Ishikawa (cell line): Measurements from ENCODE around the gene KCNIP4.
A peak's percentile ranks its signal among the peaks of the same experiment; 100 is the strongest.

Experiments used
- CEBPB ChIP-seq: IDR thresholded peaks from 2 replicates; pipeline ENCODE4 v1.6.1; 2012
- CREB1 ChIP-seq: IDR thresholded peaks from 2 replicates; pipeline ENCODE4 v1.6.1; 2012; ENCODE audit warnings: low read depth
- EGR1 ChIP-seq: IDR thresholded peaks from 2 replicates; pipeline ENCODE4 v1.6.1; 2012
- EP300 ChIP-seq: IDR thresholded peaks from 2 replicates; pipeline ENCODE4 v1.6.1; 2012; ENCODE audit warnings: borderline replicate concordance
- FOXM1 ChIP-seq: IDR thresholded peaks from 2 replicates; pipeline ENCODE4 v1.6.1; 2012; ENCODE audit warnings: low read depth, borderline replicate concordance
- MAX ChIP-seq: IDR thresholded peaks from 2 replicates; pipeline ENCODE4 v1.6.1; 2012
- NFIC ChIP-seq: IDR thresholded peaks from 2 replicates; pipeline ENCODE4 v1.6.1; 2012
- RAD21 ChIP-seq: IDR thresholded peaks from 2 replicates; pipeline ENCODE4 v1.6.1; 2012; ENCODE audit warnings: low read depth
- REST ChIP-seq: IDR thresholded peaks from 2 replicates; pipeline ENCODE4 v1.6.1; 2012; ENCODE audit warnings: low read depth, mild to moderate bottlenecking
- TAF1 ChIP-seq: IDR thresholded peaks from 2 replicates; pipeline ENCODE4 v1.6.1; 2012; ENCODE audit warnings: low read depth, mild to moderate bottlenecking
- TCF12 ChIP-seq: IDR thresholded peaks from 2 replicates; pipeline ENCODE4 v1.6.1; 2012; ENCODE audit warnings: low read depth
- TEAD4 ChIP-seq: IDR thresholded peaks from 2 replicates; pipeline ENCODE4 v1.6.1; 2012
- USF1 ChIP-seq: IDR thresholded peaks from 2 replicates; pipeline ENCODE4 v1.6.1; 2012
- YY1 ChIP-seq: IDR thresholded peaks from 2 replicates; pipeline ENCODE4 v1.6.1; 2012; ENCODE audit warnings: low read depth
- ZBTB7A ChIP-seq: IDR thresholded peaks from 2 replicates; pipeline ENCODE4 v1.6.1; 2012; ENCODE audit warnings: low read depth

The KCNIP4 gene

GRCh38 chr4:21954916-21955315, 6.3 kb upstream of the KCNIP4 start:
- TF ChIP-seq FOXM1, result no peak
- no peak for TF ChIP-seq TEAD4
- TF ChIP-seq MAX, result no peak

GRCh38 chr4:21953653-21954052, 5.1 kb upstream of the KCNIP4 start:
- TF ChIP-seq ZBTB7A (no peak), YY1 (no peak), TEAD4 (no peak), NFIC (no peak), EGR1 (no peak), CEBPB (no peak), CREB1 (no peak), USF1 (no peak), MAX (no peak), EP300 (no peak), FOXM1 (no peak), REST (no peak), TAF1 (no peak), TCF12 (no peak), RAD21 (no peak)

- TF ChIP-seq REST, result no peak
- no peak for TF ChIP-seq USF1
- no peak for TF ChIP-seq CREB1
- no peak for TF ChIP-seq TCF12
- no peak for TF ChIP-seq EGR1
- no peak for TF ChIP-seq FOXM1
- TF ChIP-seq TEAD4, result no peak
- TF ChIP-seq MAX, result no peak
- no peak for TF ChIP-seq EP300
- TF ChIP-seq ZBTB7A, result no peak
Observed at GRCh38 chr4:21952549-21952948, 4.0 kb upstream of the KCNIP4 start.

- peak; percentile 36; the same call in 1 of the 2 replicates for TF ChIP-seq NFIC
- TF ChIP-seq REST, result no peak
Observed at GRCh38 chr4:21949073-21949457, 493 bp upstream of the KCNIP4 start.

- TF ChIP-seq REST (no peak), NFIC (no peak), EP300 (no peak), FOXM1 (no peak), TAF1 (no peak), CREB1 (no peak), MAX (no peak), YY1 (no peak), USF1 (no peak), CEBPB (no peak), EGR1 (no peak), TEAD4 (no peak), RAD21 (no peak)
Observed at GRCh38 chr4:21947791-21948346, 703 bp downstream of the KCNIP4 start.
